Stimulated activated effector memory CD8-positive, alpha-beta T cell treated with anti-CD3 and anti-CD28 coated beads, Interleukin-12 subunit alpha, Interleukin-12 subunit beta, amount 100 ng/mL, for 72 hours (primary cell): Measurements from ENCODE around the gene HSD17B12.
A peak's percentile ranks its signal among the peaks of the same experiment; 100 is the strongest.

ENCODE experiments used
- ATAC-seq: fragments of 150-1000 bp; cut with Tn5 transposase; 2 replicates; pipeline ENCODE4 v1.10.0; 2021
- DNase-seq, 2 donors: peaks; one replicate each; pipeline ENCODE4 v3.0.0; 2021 to 2022; ENCODE audit warnings: low spot score in 2 of 2
- H3K27ac Mint-ChIP-seq: one replicate; pipeline ENCODE4 v1.8.0; 2022; ENCODE audit warnings: mild to moderate bottlenecking, mixed read lengths
- H3K36me3 Mint-ChIP-seq: one replicate; pipeline ENCODE4 v1.8.0; 2022; ENCODE audit warnings: mild to moderate bottlenecking, mixed read lengths
- H3K4me1 Mint-ChIP-seq: one replicate; pipeline ENCODE4 v1.8.0; 2022; ENCODE audit warnings: mixed read lengths
- H3K4me3 Mint-ChIP-seq: one replicate; pipeline ENCODE4 v1.8.0; 2022; ENCODE audit warnings: mild to moderate bottlenecking, mixed read lengths
- H3K9me3 Mint-ChIP-seq: one replicate; pipeline ENCODE4 v1.8.0; 2022; ENCODE audit warnings: mixed read lengths

HSD17B12 gene

GRCh38 chr11:43789700-43790443, 109.3 kb downstream of the HSD17B12 start:
- DNase-seq (no peak), ATAC-seq (no peak)
- Mint-ChIP-seq H3K36me3 (peaks cover 2% of the 10 kb centered on the region), H3K9me3 (peaks cover 4% of the 10 kb centered on the region), H3K27ac (no peak overlapping the region), H3K4me1 (no peaks in the 10 kb centered on the region), H3K4me3 (no peak overlapping the region)

- H3K4me1 Mint-ChIP-seq = no peaks in the 10 kb centered on the region
- H3K36me3 Mint-ChIP-seq = peaks cover 4% of the 10 kb centered on the region
- H3K27ac Mint-ChIP-seq = no peak overlapping the region
- DNase-seq (no peak), ATAC-seq (no peak)
- no peak overlapping the region for H3K4me3 Mint-ChIP-seq
- peaks cover 4% of the 10 kb centered on the region for H3K9me3 Mint-ChIP-seq
Measured at GRCh38 chr11:43790444-43790794, 109.9 kb downstream of the HSD17B12 start.

GRCh38 chr11:43797337-43797736, 116.8 kb downstream of the HSD17B12 start:
- Mint-ChIP-seq H3K36me3 (peaks cover 16% of the 10 kb centered on the region), H3K27ac (no peak overlapping the region), H3K4me3 (no peak overlapping the region), H3K4me1 (no peaks in the 10 kb centered on the region), H3K9me3 (no peaks in the 10 kb centered on the region)
- ATAC-seq (no peak), DNase-seq (no peak)

- H3K4me1 Mint-ChIP-seq = no peaks in the 10 kb centered on the region
- DNase-seq (no peak), ATAC-seq (no peak)
- H3K9me3 Mint-ChIP-seq = no peaks in the 10 kb centered on the region
- no peak overlapping the region for H3K27ac Mint-ChIP-seq
- H3K4me3 Mint-ChIP-seq = no peak overlapping the region
- H3K36me3 Mint-ChIP-seq = peaks cover 16% of the 10 kb centered on the region
Measured at GRCh38 chr11:43797866-43798265, 117.3 kb downstream of the HSD17B12 start.

GRCh38 chr11:43802509-43802908, 122.0 kb downstream of the HSD17B12 start:
- Mint-ChIP-seq H3K36me3 (peaks cover 12% of the 10 kb centered on the region), H3K4me1 (no peaks in the 10 kb centered on the region), H3K4me3 (no peak overlapping the region), H3K9me3 (peaks cover 4% of the 10 kb centered on the region), H3K27ac (no peak overlapping the region)
- DNase-seq = no peak
- no peak for ATAC-seq

GRCh38 chr11:43803766-43804165, 123.2 kb downstream of the HSD17B12 start:
- H3K4me3 Mint-ChIP-seq = no peak overlapping the region
- ATAC-seq = no peak
- peaks cover 12% of the 10 kb centered on the region for H3K36me3 Mint-ChIP-seq
- H3K9me3 Mint-ChIP-seq = peaks cover 4% of the 10 kb centered on the region
- no peaks in the 10 kb centered on the region for H3K4me1 Mint-ChIP-seq
- H3K27ac Mint-ChIP-seq = no peak overlapping the region
- no peak for DNase-seq

GRCh38 chr11:43806976-43807375, 126.4 kb downstream of the HSD17B12 start:
- DNase-seq (no peak), ATAC-seq (no peak)
- H3K9me3 Mint-ChIP-seq = peaks cover 4% of the 10 kb centered on the region
- H3K4me3 Mint-ChIP-seq = no peak overlapping the region
- H3K36me3 Mint-ChIP-seq = no peaks in the 10 kb centered on the region
- H3K27ac Mint-ChIP-seq = no peak overlapping the region
- no peaks in the 10 kb centered on the region for H3K4me1 Mint-ChIP-seq

GRCh38 chr11:43810929-43811596, 130.5 kb downstream of the HSD17B12 start:
- H3K4me3 Mint-ChIP-seq = no peak overlapping the region
- peaks cover 5% of the 10 kb centered on the region for H3K36me3 Mint-ChIP-seq
- no peak for ATAC-seq
- no peak for DNase-seq
- no peaks in the 10 kb centered on the region for H3K4me1 Mint-ChIP-seq
- H3K9me3 Mint-ChIP-seq = no peaks in the 10 kb centered on the region
- no peak overlapping the region for H3K27ac Mint-ChIP-seq

GRCh38 chr11:43812471-43812870, 131.9 kb downstream of the HSD17B12 start:
- no peaks in the 10 kb centered on the region for H3K9me3 Mint-ChIP-seq
- H3K36me3 Mint-ChIP-seq = peaks cover 7% of the 10 kb centered on the region
- H3K27ac Mint-ChIP-seq = no peak overlapping the region
- no peaks in the 10 kb centered on the region for H3K4me1 Mint-ChIP-seq
- no peak overlapping the region for H3K4me3 Mint-ChIP-seq
- DNase-seq (no peak), ATAC-seq (no peak)

- H3K4me1 Mint-ChIP-seq = no peaks in the 10 kb centered on the region
- peaks cover 7% of the 10 kb centered on the region for H3K36me3 Mint-ChIP-seq
Measured at GRCh38 chr11:43818220-43818619, 137.7 kb downstream of the HSD17B12 start.

GRCh38 chr11:43819926-43820325, 139.4 kb downstream of the HSD17B12 start:
- Mint-ChIP-seq H3K36me3 (peaks cover 7% of the 10 kb centered on the region), H3K27ac (no peak overlapping the region), H3K4me1 (no peaks in the 10 kb centered on the region), H3K4me3 (no peak overlapping the region), H3K9me3 (no peaks in the 10 kb centered on the region)
- ATAC-seq (no peak), DNase-seq (no peak)

More at GRCh38 chr11:43818220-43818619, 137.7 kb downstream of the HSD17B12 start:
- DNase-seq (no peak), ATAC-seq (no peak)
- H3K4me3 Mint-ChIP-seq = no peak overlapping the region
- no peak overlapping the region for H3K27ac Mint-ChIP-seq
- no peaks in the 10 kb centered on the region for H3K9me3 Mint-ChIP-seq

GRCh38 chr11:43823316-43823715, 142.8 kb downstream of the HSD17B12 start:
- no peak for ATAC-seq
- no peak overlapping the region for H3K27ac Mint-ChIP-seq
- no peaks in the 10 kb centered on the region for H3K9me3 Mint-ChIP-seq

GRCh38 chr11:43823851-43824250, 143.3 kb downstream of the HSD17B12 start:
- ATAC-seq (no peak), DNase-seq (no peak)
- Mint-ChIP-seq H3K36me3 (no peaks in the 10 kb centered on the region), H3K4me3 (no peak overlapping the region), H3K27ac (no peak overlapping the region), H3K9me3 (no peaks in the 10 kb centered on the region), H3K4me1 (no peaks in the 10 kb centered on the region)

More at GRCh38 chr11:43823316-43823715, 142.8 kb downstream of the HSD17B12 start:
- no peaks in the 10 kb centered on the region for H3K36me3 Mint-ChIP-seq
- H3K4me3 Mint-ChIP-seq = no peak overlapping the region
- H3K4me1 Mint-ChIP-seq = no peaks in the 10 kb centered on the region
- no peak for DNase-seq

- no peak overlapping the region for H3K27ac Mint-ChIP-seq
- no peak for DNase-seq
- no peaks in the 10 kb centered on the region for H3K9me3 Mint-ChIP-seq
- no peak overlapping the region for H3K4me3 Mint-ChIP-seq
- no peaks in the 10 kb centered on the region for H3K36me3 Mint-ChIP-seq
- no peaks in the 10 kb centered on the region for H3K4me1 Mint-ChIP-seq
- ATAC-seq = no peak
Measured at GRCh38 chr11:43825217-43825816, 144.8 kb downstream of the HSD17B12 start.

GRCh38 chr11:43830928-43831440, 150.4 kb downstream of the HSD17B12 start:
- H3K27ac Mint-ChIP-seq = peak overlapping the region; percentile 14
- ATAC-seq = peak; percentile 100
- no peak overlapping the region for H3K4me3 Mint-ChIP-seq
- H3K4me1 Mint-ChIP-seq = peaks cover 7% of the 10 kb centered on the region
- peak; percentile 3 to 50 for DNase-seq
- no peaks in the 10 kb centered on the region for H3K36me3 Mint-ChIP-seq
- no peaks in the 10 kb centered on the region for H3K9me3 Mint-ChIP-seq

GRCh38 chr11:43832536-43832935, 152.0 kb downstream of the HSD17B12 start:
- H3K9me3 Mint-ChIP-seq = no peaks in the 10 kb centered on the region

More at GRCh38 chr11:43832536-43832935, 152.0 kb downstream of the HSD17B12 start:
- ATAC-seq = no peak
- DNase-seq = no peak
- H3K27ac Mint-ChIP-seq = no peak overlapping the region
- H3K36me3 Mint-ChIP-seq = no peaks in the 10 kb centered on the region
- no peak overlapping the region for H3K4me3 Mint-ChIP-seq
- peaks cover 7% of the 10 kb centered on the region for H3K4me1 Mint-ChIP-seq
